Measurements from ENCODE around the gene SPATA31D1. TPM values are rescaled to one million over a fixed set of nuclear protein-coding genes. Genes with fewer than 3 reads are reported as not detected.

Gene SPATA31D1
- polyA plus RNA-seq, 1 donor from 2014 or later: not detected

GRCh38 chr9:81999806-82000205 is 11.2 kb downstream of the SPATA31D1 start:
- H3K9me3 ChIP-seq (ENCODE audit: low read length): no peaks in the 10 kb centered on the region
- no peaks in the 10 kb centered on the region for H3K9me2 ChIP-seq (ENCODE audit: insufficient read depth, low read length)
- no peak overlapping the region for H3K4me3 ChIP-seq (ENCODE audit: low read length)
- H3F3A ChIP-seq (ENCODE audit: insufficient read depth, low read length, poor library complexity, severe bottlenecking): no peaks in the 10 kb centered on the region
- no peaks in the 10 kb centered on the region for H3K27me3 ChIP-seq (ENCODE audit: insufficient read depth, low read depth, low read length)
- TF ChIP-seq MXI1 (conservative IDR thresholded peaks at IDR 0.05; ENCODE audit: poor library complexity, severe bottlenecking) (no peak), EP300 (conservative IDR thresholded peaks at IDR 0.05; ENCODE audit: poor library complexity, severe bottlenecking) (no peak), POLR2AphosphoS5 (IDR thresholded peaks at IDR 0.05) (no peak), SMC3 (conservative IDR thresholded peaks at IDR 0.05; ENCODE audit: poor library complexity) (no peak), RAD21 (conservative IDR thresholded peaks at IDR 0.05) (no peak), EZH2 (IDR thresholded peaks at IDR 0.05; ENCODE audit: borderline replicate concordance, insufficient read depth, low read length, poor library complexity, severe bottlenecking) (no peak), CTCF (IDR thresholded peaks at IDR 0.05; ENCODE audit: poor library complexity, severe bottlenecking) (no peak), TAF1 (IDR thresholded peaks at IDR 0.05; ENCODE audit: low read depth) (no peak)
- TF ChIP-seq, protein P1, sequence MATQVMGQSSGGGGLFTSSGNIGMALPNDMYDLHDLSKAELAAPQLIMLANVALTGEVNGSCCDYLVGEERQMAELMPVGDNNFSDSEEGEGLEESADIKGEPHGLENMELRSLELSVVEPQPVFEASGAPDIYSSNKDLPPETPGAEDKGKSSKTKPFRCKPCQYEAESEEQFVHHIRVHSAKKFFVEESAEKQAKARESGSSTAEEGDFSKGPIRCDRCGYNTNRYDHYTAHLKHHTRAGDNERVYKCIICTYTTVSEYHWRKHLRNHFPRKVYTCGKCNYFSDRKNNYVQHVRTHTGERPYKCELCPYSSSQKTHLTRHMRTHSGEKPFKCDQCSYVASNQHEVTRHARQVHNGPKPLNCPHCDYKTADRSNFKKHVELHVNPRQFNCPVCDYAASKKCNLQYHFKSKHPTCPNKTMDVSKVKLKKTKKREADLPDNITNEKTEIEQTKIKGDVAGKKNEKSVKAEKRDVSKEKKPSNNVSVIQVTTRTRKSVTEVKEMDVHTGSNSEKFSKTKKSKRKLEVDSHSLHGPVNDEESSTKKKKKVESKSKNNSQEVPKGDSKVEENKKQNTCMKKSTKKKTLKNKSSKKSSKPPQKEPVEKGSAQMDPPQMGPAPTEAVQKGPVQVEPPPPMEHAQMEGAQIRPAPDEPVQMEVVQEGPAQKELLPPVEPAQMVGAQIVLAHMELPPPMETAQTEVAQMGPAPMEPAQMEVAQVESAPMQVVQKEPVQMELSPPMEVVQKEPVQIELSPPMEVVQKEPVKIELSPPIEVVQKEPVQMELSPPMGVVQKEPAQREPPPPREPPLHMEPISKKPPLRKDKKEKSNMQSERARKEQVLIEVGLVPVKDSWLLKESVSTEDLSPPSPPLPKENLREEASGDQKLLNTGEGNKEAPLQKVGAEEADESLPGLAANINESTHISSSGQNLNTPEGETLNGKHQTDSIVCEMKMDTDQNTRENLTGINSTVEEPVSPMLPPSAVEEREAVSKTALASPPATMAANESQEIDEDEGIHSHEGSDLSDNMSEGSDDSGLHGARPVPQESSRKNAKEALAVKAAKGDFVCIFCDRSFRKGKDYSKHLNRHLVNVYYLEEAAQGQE (IDR thresholded peaks at IDR 0.05; ENCODE audit: borderline replicate concordance): no peak
- no peaks in the 10 kb centered on the region for H3K36me3 ChIP-seq (ENCODE audit: insufficient read depth, low read length)
- no peaks in the 10 kb centered on the region for H3K79me2 ChIP-seq (replicated peaks; ENCODE audit: insufficient read depth, low read length)
- no peak overlapping the region for H3K4me2 ChIP-seq (ENCODE audit: low read length)
- H3K9ac ChIP-seq (ENCODE audit: low read length): no peak overlapping the region
- H3K27ac ChIP-seq (ENCODE audit: low read length): no peak overlapping the region
- H4K20me1 ChIP-seq (ENCODE audit: insufficient read depth): no peaks in the 10 kb centered on the region
- H2AFZ ChIP-seq (ENCODE audit: low read depth, low read length): no peak overlapping the region

DNA sequence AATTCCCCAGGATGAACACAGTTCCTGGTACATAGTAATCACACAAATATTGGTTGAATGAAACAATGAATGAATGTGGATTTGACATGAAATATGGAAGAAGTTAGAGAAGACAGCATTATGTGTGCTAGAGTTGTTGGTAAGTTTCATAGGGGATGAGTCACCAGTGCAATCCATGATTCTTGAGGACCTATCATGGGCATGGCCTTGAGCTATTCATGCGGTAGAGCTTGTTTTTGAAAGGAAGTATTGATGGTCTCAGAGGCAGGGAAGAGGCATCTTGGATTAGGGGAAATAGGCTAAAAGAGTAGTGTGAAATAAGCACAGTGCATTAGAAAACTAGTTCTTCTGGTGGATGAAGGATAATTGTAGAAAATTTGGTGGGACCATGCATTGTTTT is 22.1 kb downstream of the SPATA31D1 start:
- Histone ChIP-seq H3K9me3 (ENCODE audit: low read length) (no peaks in the 10 kb centered on the region), H3K79me2 (replicated peaks; ENCODE audit: insufficient read depth, low read length) (no peaks in the 10 kb centered on the region), H3K27me3 (ENCODE audit: insufficient read depth, low read depth, low read length) (no peaks in the 10 kb centered on the region), H3K4me2 (ENCODE audit: low read length) (no peak overlapping the region), H3K4me3 (ENCODE audit: low read length) (no peak overlapping the region), H3K9me2 (ENCODE audit: insufficient read depth, low read length) (no peaks in the 10 kb centered on the region), H3F3A (ENCODE audit: insufficient read depth, low read length, poor library complexity, severe bottlenecking) (no peaks in the 10 kb centered on the region), H3K9ac (ENCODE audit: low read length) (no peak overlapping the region), H4K20me1 (ENCODE audit: insufficient read depth) (no peaks in the 10 kb centered on the region), H3K36me3 (ENCODE audit: insufficient read depth, low read length) (no peaks in the 10 kb centered on the region), H3K27ac (ENCODE audit: low read length) (no peak overlapping the region), H2AFZ (ENCODE audit: low read depth, low read length) (no peak overlapping the region)
- TF ChIP-seq EP300 (conservative IDR thresholded peaks at IDR 0.05; ENCODE audit: poor library complexity, severe bottlenecking) (no peak), RAD21 (conservative IDR thresholded peaks at IDR 0.05) (no peak), EZH2 (IDR thresholded peaks at IDR 0.05; ENCODE audit: borderline replicate concordance, insufficient read depth, low read length, poor library complexity, severe bottlenecking) (no peak), MXI1 (conservative IDR thresholded peaks at IDR 0.05; ENCODE audit: poor library complexity, severe bottlenecking) (no peak), POLR2AphosphoS5 (IDR thresholded peaks at IDR 0.05) (no peak), CTCF (IDR thresholded peaks at IDR 0.05; ENCODE audit: poor library complexity, severe bottlenecking) (no peak)

Measured in neural cell (in vitro differentiated cells).